ENCODE results near the gene NMT2.

DNA sequence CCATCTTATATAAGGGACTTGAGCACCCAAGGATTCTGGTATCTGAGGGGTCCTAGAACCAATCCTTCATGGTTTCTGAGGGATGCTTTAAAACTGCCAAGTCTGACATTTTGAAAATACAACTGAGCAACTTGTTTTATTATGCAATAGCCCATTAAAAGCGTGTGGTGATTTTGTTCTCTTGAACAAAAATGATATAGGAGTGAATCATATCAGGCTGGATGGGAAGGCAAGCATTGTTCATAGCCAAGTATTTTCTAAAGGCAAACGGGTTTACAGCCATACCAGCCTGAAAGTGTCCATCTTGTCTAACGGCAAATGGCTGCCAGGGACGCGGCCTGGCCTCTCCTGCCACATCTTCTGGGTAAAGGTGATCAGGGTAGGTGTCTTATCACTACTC, 48.0 kb downstream of the NMT2 start:
- TF ChIP-seq, protein P1, sequence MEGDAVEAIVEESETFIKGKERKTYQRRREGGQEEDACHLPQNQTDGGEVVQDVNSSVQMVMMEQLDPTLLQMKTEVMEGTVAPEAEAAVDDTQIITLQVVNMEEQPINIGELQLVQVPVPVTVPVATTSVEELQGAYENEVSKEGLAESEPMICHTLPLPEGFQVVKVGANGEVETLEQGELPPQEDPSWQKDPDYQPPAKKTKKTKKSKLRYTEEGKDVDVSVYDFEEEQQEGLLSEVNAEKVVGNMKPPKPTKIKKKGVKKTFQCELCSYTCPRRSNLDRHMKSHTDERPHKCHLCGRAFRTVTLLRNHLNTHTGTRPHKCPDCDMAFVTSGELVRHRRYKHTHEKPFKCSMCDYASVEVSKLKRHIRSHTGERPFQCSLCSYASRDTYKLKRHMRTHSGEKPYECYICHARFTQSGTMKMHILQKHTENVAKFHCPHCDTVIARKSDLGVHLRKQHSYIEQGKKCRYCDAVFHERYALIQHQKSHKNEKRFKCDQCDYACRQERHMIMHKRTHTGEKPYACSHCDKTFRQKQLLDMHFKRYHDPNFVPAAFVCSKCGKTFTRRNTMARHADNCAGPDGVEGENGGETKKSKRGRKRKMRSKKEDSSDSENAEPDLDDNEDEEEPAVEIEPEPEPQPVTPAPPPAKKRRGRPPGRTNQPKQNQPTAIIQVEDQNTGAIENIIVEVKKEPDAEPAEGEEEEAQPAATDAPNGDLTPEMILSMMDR (IDR thresholded peaks at IDR 0.05; ENCODE audit: low read depth, low read length) = no peak
- TF ChIP-seq POLR2A (IDR thresholded peaks at IDR 0.05; ENCODE audit: extremely low read depth, insufficient read length) (no peak), MYC (IDR thresholded peaks at IDR 0.05; ENCODE audit: low read depth, low read length) (no peak)

Data from NB4 (cell line).